HG03457 (cell line): Measurements from ENCODE around the gene GSK3B.

Source experiments
- ATAC-seq: cut with Tn5 transposase; IDR thresholded peaks from one replicate; pipeline ENCODE4 v1.9.1; 2021; ENCODE audit warnings: moderate number of reproducible peaks; ENCODE audit not compliant: unreplicated experiment

GSK3B gene

GRCh38 chr3:120098710-120099109 lies 4.5 kb upstream of the GSK3B start:
- no peak for ATAC-seq

GRCh38 chr3:120095979-120096426 lies 1.8 kb upstream of the GSK3B start:
- no peak for ATAC-seq

GRCh38 chr3:120095226-120095978 lies 1.2 kb upstream of the GSK3B start:
- peak; percentile 36 for ATAC-seq

- peak; percentile 64 for ATAC-seq
These were observed 554 bp upstream of the GSK3B start for GRCh38 chr3:120094776-120095225.

GRCh38 chr3:120093119-120093910 lies 932 bp downstream of the GSK3B start:
- no peak for ATAC-seq

- ATAC-seq = no peak
These were observed 1.8 kb downstream of the GSK3B start for GRCh38 chr3:120092474-120092873.

GRCh38 chr3:120090422-120090821 lies 3.8 kb downstream of the GSK3B start:
- ATAC-seq = no peak

- no peak for ATAC-seq
These were observed 5.2 kb downstream of the GSK3B start for GRCh38 chr3:120089089-120089488.

GRCh38 chr3:120088622-120089021 lies 5.6 kb downstream of the GSK3B start:
- ATAC-seq = no peak

- ATAC-seq = no peak
These were observed 12.5 kb downstream of the GSK3B start for GRCh38 chr3:120081719-120082118.

- no peak for ATAC-seq
These were observed 13.4 kb downstream of the GSK3B start for GRCh38 chr3:120080836-120081235.

- ATAC-seq = no peak
These were observed 16.5 kb downstream of the GSK3B start for GRCh38 chr3:120077731-120078130.

- ATAC-seq = no peak
These were observed 21.3 kb downstream of the GSK3B start for GRCh38 chr3:120072867-120073525.

- ATAC-seq = no peak
These were observed 23.0 kb downstream of the GSK3B start for GRCh38 chr3:120071259-120071658.

GRCh38 chr3:120070263-120070981 lies 23.8 kb downstream of the GSK3B start:
- no peak for ATAC-seq

- ATAC-seq = no peak
These were observed 27.2 kb downstream of the GSK3B start for GRCh38 chr3:120067083-120067482.

GRCh38 chr3:120066634-120067033 lies 27.6 kb downstream of the GSK3B start:
- no peak for ATAC-seq

- ATAC-seq = no peak
These were observed 29.6 kb downstream of the GSK3B start for GRCh38 chr3:120064641-120065040.

- ATAC-seq = no peak
These were observed 31.8 kb downstream of the GSK3B start for GRCh38 chr3:120062474-120062873.

- no peak for ATAC-seq
These were observed 35.0 kb downstream of the GSK3B start for GRCh38 chr3:120059081-120059864.
